PC-3 (cell line): ENCODE data around the gene CTNND2.

Source experiments
- CTCF ChIP-seq: fragments of 300-600 bp; sonication (generic); conservative IDR thresholded peaks from 2 replicates; pipeline ENCODE4 v1.5.1; 2017; ENCODE audit warnings: antibody characterized with exemption, low read depth, mild to moderate bottlenecking, low read length
- EZH2 ChIP-seq: fragments of 300-600 bp; sonication (generic); IDR thresholded peaks from one replicate; pipeline ENCODE4 v1.6.1; 2017; ENCODE audit warnings: antibody characterized with exemption, mild to moderate bottlenecking, low read length; ENCODE audit not compliant: unreplicated experiment
- EZH2phosphoT487 ChIP-seq: fragments of 300-600 bp; sonication (generic); IDR thresholded peaks from 2 replicates; pipeline ENCODE4 v1.6.1; 2018; ENCODE audit warnings: mild to moderate bottlenecking, antibody characterized with exemption, low read length, borderline replicate concordance

GRCh38 chr5:11684607-11685006, 219.6 kb downstream of the CTNND2 start:
- no peak for TF ChIP-seq CTCF
- TF ChIP-seq EZH2phosphoT487 = no peak
- no peak for TF ChIP-seq EZH2
